ENCODE data around the gene NCF4.

The NCF4 gene

DNA sequence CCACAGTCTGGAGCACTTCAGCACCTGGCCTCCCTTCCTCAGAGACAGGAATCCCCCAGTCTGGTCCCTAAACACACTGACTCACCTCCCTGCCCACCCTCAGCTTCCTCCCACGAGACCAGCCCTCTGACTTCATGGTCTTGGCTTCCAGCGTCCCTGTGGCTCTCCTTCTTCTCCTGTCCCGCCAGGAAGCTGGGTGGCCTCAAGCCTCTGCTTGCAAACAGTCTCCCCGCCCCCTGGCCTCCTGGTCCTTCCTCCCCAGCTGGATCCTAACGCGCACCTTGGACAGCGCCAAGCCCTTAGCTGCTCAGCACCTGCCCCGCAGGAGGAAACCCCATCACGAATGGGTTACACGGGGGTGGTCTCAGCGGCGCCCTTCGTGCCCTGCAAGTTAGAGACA lies 4.5 kb downstream of the NCF4 start:
- DNase-seq: no peak

DNA sequence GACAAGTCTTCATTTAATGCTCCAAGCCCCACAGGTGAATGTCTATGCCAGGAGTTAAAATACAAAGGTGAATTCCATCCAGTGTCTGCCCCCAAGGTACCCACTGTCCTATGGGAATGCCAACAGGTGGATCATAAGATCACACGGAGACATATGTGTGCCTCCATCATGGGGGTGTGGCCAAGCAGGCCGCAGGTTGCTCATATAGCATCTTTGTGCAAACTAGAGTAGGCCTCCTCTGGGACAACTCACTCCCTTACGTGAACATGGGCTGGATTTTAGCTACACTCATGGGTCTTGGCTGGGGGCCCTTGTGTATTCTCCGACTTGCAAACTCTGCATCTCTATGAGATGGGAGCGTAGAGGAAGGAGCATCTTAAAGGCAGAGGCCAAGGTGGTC lies 6.9 kb downstream of the NCF4 start:
- DNase-seq: peak; percentile 39

DNA sequence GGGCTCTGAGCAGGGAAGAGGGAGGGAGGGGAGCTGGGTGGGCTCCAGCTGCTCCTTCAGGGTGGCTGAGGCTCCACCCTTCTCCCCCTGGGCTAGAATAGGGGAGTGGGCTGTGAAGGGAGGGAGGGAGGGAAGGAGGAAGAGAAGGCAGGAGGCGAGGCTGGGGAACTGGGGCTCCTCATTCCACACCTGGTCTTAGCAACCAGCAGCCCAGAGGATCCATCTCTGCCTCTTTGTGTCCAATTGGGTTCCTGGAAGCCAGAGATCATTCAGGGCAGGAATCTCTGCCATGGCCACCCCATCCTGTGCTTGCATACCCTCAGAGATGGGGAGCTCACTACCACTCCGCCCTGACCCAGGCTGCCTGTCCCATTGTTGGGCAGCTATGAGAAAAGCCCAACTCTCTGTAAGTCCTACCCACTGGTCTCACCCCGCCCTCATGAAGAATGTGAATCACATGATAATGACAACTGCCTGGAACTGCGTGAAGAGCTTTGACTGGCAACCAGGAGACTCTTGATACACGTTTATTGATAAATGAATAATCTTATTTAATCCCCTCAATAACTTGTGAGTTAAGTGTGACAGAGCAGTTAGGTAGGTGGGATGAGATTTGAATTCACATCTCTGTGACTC lies 7.9 kb downstream of the NCF4 start:
- no peak for DNase-seq

- DNase-seq: no peak
Measured at GRCh38 chr22:36870250-36870649, 9.4 kb downstream of the NCF4 start.

GRCh38 chr22:36871669-36872081 lies 10.9 kb downstream of the NCF4 start:
- no peak for DNase-seq

- DNase-seq: no peak
Measured at GRCh38 chr22:36872084-36872483, 11.3 kb downstream of the NCF4 start.

DNA sequence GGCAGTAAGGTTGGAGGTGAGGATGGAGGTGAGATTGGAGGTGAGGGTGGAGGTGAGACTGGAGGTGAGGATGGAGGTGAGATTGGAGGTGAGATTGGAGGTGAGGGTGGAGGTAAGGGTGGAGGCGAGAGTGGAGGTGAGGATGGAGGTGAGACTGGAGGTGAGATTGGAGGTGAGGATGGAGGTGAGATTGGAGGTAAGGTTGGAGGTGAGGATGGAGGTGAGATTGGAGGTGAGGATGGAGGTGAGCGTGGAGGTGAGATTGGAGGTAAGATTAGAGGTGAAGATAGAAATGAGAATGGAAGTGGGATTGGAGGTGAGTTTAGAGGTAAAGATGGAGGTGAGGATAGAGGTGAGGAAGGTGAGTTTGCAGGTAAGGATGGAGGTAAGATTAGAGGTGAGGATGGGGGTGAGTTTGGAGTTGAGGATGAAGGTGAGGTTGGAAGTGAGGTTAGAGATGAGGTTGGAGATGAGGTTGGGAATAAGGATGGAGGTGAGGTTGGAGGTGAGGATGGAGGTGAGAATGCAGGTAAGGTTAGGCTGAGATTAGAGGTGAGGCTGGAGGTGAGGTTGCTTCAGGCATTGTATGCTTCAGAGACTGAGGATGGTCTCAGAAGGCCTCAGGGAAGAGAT lies 12.2 kb downstream of the NCF4 start:
- no peak for DNase-seq

DNA sequence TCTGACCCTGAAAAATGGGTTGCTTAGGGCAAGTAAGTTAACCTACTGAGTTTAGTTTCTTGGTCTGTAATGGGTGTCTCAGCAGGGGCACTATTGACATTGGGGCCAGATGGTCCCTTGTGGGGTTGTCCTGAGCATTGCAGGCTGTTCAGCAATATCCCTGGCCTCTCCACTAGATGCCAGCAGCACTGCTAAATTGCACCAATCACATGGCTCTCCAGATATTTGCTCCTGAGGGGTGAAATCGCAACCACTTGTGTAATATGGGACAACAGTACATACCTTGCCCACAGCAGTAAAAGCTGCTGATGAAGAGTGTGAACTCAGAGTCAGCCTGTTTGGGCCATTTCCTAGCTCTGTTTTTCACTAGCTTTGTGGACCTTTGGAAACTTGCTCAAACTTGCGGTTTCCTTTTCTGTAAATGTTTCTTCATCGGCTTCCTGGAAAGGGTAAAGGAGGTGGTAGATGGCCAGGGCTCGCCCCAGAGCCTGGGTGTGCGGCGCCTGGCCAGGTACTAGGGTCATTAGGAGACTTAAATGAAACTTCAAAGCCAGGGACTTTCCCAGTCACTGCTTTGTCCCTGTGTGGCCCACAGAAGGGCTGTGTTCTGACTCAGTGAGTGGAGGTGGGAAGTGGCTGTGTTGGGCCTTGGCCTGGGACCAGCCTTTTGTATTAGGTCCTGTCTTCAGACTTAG lies 13.0 kb downstream of the NCF4 start:
- DNase-seq: peak; percentile 64

- DNase-seq: no peak
Measured at GRCh38 chr22:36874309-36874696, 13.5 kb downstream of the NCF4 start.

- peak; percentile 42 for DNase-seq
Measured at GRCh38 chr22:36874736-36875135, 13.9 kb downstream of the NCF4 start.

DNA sequence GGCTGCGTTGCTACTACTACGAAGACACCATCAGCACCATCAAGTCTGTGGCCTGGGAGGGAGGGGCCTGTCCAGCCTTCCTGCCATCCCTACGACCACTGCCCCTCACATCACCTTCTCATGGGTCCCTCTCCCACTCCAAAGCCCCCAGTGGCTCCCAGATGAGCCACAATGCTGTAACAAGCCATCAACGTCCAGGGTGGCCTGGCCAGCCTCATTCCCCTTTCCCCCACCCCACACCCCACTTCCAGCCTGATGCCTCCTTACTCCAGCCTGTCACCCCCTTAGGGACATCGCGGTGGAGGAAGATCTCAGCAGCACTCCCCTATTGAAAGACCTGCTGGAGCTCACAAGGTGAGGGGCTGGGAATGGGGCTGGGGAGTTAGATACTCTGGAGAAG lies 14.9 kb downstream of the NCF4 start:
- peak; percentile 42 for DNase-seq

GRCh38 chr22:36879775-36880174 lies 19.0 kb downstream of the NCF4 start:
- DNase-seq: no peak

GRCh38 chr22:36881504-36882245 lies 20.9 kb downstream of the NCF4 start:
- no peak for DNase-seq

DNA sequence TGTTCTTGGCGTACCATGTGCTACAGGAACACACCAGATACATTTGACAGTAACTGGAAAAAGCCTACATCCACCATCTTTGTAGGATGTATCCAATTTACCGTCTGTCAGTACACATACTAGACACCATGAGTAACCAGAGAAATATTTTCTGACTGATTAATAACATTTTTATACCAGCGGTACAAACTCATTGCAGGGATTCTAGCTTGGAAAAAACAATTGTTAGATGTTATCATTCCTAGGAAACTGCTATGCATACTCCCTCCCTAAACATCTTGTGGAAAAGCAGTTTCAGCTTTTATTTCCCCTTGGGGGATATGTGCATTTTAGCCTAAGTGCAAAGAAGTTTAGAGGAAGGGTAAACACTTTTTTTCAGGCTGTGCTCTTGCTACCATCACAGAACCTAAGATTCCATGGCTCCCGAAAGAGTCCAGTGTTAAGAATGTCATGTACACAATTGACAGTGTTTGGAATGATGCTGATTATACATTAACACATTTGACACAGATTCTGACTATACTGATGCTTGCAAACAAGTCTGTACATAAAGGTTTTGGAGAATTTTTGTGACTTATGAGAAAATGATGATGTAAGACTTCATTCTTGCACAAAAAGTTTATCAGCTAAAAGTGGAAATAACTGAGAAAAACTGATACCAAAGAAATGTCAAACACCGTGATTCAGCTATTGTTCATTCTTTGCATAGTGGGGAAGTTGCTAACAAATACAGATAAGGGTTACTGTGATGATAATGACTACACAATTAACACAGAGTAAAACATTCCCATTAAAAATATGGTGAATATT lies 23.7 kb downstream of the NCF4 start:
- DNase-seq: no peak

DNA sequence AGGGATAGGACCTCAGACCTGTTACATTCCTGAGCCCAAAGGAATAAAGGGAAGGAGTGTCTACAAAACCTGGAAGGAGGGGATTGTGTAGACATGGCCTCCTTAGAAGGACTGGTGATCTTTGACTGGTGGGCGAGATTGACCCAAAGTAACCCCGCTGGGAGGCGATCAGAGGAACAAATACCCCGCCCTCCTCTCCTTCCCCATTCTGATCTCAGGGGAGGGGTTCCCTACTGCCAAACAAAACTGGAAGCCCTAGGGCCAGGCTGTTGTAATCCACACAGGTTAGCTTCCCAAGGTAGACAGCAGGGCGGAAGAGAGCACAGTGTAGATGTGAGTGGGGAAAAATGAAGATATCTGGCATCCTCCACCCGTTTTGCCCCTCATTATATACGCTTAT lies 24.7 kb downstream of the NCF4 start:
- DNase-seq: no peak

- no peak for DNase-seq
Measured at GRCh38 chr22:36886016-36886415, 25.2 kb downstream of the NCF4 start.

- no peak for DNase-seq
Measured at GRCh38 chr22:36887162-36887561, 26.4 kb downstream of the NCF4 start.

GRCh38 chr22:36891646-36892045 lies 30.8 kb downstream of the NCF4 start:
- no peak for DNase-seq

- DNase-seq: no peak
Measured at GRCh38 chr22:36892292-36892691, 31.5 kb downstream of the NCF4 start.

DNA sequence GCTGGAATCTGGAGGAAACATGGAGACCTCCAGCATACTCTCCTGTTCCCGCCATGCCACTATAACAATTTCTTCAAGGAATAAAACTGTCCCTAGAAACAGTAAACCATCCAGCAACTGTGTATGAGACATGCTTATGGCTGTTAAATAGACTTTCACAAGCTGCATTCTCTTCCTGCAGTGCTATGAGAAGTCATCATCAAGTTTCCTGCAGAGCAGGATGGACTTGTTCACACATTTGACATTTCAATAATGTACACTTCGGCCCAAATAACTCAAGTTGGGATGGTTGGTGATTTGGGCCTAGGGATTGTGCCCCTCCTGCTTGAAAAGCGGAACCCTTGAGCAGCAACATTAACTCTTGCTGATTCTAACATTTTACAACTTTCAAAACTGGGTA lies 32.5 kb downstream of the NCF4 start:
- no peak for DNase-seq

DNA sequence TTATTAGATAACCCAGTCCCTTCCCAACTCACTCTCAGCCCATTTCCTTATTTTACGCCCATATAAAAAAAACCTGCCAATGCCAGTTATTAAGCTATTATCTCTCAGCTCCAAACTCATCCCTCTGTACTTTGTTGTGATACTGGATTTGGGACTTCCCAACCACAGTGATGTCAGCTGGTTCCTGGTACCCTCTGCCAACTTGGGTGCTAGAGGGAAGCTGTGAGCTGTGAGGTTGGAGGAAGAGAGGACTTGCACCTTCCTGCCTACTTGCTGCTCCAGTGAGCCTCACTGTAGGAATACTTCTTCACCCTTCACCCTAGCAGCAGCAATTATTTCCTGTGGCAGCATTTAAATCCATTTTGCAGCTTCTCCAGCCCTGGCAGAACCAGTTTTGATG lies 33.5 kb downstream of the NCF4 start:
- no peak for DNase-seq

DNA sequence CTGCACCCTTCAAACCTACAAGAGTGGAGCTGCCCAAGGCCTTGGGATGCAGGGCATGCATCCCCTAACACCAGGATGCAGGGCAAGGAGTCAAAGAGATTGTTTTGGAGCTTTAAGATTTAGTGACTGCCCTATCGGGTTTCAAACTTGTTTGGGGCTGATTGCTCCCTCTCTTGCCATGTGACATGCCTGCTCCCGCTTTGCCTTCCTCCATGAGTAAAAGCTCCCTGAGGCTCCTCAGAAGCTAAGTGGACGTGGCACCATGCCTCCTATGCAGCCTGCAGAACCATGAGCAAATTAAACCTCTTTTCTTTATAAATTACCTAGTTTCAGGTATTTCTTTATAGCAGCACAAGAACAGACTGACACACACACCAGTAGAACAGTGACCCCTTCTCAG lies 36.8 kb downstream of the NCF4 start:
- DNase-seq: no peak

GRCh38 chr22:36898690-36899089 lies 37.9 kb downstream of the NCF4 start:
- no peak for DNase-seq
